AG10803 (cell line): ENCODE measurements around the gene OR5K1.

Experiments used
- DNase-seq: peaks from one replicate; pipeline ENCODE4 v3.0.0; 2010; ENCODE audit warnings: low read depth
- H3K4me3 ChIP-seq: 2 replicates; pipeline ENCODE4 v1.5.1; 2011; ENCODE audit warnings: mild to moderate bottlenecking, low read length, control low read depth
- CTCF ChIP-seq: conservative IDR thresholded peaks from 2 replicates; pipeline ENCODE4 v1.5.1; 2011; ENCODE audit warnings: mild to moderate bottlenecking, low read length, control low read depth, inconsistent platforms

The OR5K1 gene

GRCh38 chr3:98450372-98450771 is 12.6 kb upstream of the OR5K1 start:
- no peak for DNase-seq
- no peak for TF ChIP-seq CTCF
- H3K4me3 ChIP-seq: no peak overlapping the region

DNA sequence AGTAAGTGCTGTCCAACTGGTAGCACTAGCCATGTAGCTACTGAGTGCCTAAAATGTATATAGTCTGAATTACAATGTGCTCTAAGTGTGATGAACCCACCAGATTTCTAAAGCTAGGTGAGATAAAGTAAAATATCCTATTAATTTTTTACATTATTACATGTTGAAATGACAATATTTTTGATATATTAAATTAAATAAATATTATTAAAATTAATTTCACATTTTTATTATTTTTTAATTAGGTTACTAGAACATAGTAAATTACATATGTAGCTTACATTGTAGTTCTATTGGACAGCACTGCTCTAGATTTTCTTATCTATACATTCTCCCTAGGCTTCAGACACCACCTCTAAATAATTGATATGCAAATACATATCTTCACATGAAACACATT is 9.2 kb upstream of the OR5K1 start:
- TF ChIP-seq CTCF: no peak
- no peak overlapping the region for H3K4me3 ChIP-seq
- no peak for DNase-seq

DNA sequence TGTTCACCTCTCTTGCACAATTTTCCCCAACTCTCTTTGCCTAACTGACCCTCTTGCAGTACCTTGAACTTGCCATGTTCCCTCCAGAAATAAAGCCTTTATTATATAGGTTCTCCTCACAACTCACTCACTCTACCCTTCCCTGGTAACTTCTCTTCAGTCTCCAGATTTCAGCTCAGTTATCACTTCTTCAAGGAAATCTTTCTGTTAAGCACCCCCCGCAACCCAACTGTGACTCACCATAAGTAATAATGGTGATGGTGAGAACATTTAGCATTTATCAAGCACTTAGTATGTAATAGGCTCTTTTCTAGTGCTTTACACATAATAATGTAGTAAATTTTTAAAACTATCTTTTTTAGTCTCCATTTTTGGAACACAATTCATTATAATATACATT is 8.1 kb upstream of the OR5K1 start:
- no peak for DNase-seq
- no peak overlapping the region for H3K4me3 ChIP-seq
- TF ChIP-seq CTCF: no peak

DNA sequence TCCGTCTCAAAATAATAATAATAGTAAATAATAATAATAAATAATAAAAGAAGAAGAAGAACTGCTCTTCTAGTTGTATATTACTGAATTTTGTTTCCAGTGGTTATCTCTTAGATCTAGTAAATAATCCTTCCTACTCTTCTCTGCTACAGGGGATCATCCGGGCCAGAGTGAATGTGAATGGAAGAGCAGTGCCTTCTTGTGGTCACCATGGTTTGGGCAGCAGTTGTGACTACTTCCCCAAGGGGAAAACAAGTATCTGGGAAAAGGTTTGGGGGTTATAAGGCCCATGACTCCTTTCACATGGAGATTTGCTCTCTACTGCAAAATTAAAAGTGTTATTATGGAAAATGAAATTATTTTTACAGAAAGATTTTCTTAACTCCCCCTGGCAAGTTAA is 5.5 kb upstream of the OR5K1 start:
- TF ChIP-seq CTCF: no peak
- DNase-seq: no peak
- no peak overlapping the region for H3K4me3 ChIP-seq

DNA sequence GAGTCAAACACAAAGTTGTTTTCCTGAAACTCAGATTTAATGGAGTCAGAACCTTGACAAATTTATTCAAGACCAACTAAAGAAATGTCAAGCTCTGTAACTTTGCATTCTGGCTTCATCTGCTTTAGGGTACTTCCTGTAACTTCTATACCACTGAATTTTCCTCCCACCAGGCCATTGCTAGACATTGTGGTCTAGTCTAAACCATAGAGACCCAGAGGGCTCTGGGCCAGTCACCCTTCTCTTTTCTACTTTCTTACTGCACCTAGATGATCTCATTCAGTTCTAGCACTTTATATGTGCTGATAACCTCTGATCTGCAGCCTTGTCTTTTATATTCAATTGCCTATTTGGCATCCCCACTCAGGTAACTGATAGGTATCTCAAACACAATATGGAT is 2.8 kb upstream of the OR5K1 start:
- no peak for DNase-seq
- H3K4me3 ChIP-seq: no peak overlapping the region
- TF ChIP-seq CTCF: no peak

- DNase-seq: no peak
- TF ChIP-seq CTCF: no peak
- no peak overlapping the region for H3K4me3 ChIP-seq
These were observed 19.9 kb downstream of the OR5K1 start for GRCh38 chr3:98482717-98483482.

- DNase-seq: no peak
- H3K4me3 ChIP-seq: no peak overlapping the region
- no peak for TF ChIP-seq CTCF
These were observed 20.6 kb downstream of the OR5K1 start for GRCh38 chr3:98483626-98484025.
